Frontal cortex (tissue), 4 donors: ENCODE results near the gene SLC6A11. TPM values are rescaled to one million over a fixed set of nuclear protein-coding genes. Genes with fewer than 3 reads are reported as not detected.

Experiments used
- DNase-seq, 2 donors: peaks; one replicate each; pipeline ENCODE4 v3.0.0; 2012; ENCODE audit warnings: low spot score in 2 of 2
- FAIRE-seq: peaks from 2 replicates; lab custom pipeline; 2012; peaks lifted over from hg19 to GRCh38; lab: Jason Lieb, UNC
- total RNA-seq: library from RNA; depleted of rRNA; stranded (reverse); fragments of >200 nt; gene quantifications from one replicate; pipeline ENCODE4 v1.2.3, GENCODE V29; 2014
- donor health status: control.
- donor health status: control.
- donor health status: control.

The SLC6A11 gene
- total RNA-seq, 1 donor from 2014 or later = 27.3 TPM

GRCh38 chr3:10926256-10926810 is 110.3 kb downstream of the SLC6A11 start:
- DNase-seq (no peak), FAIRE-seq (no peak)

GRCh38 chr3:10926811-10927521 is 110.9 kb downstream of the SLC6A11 start:
- no peak for DNase-seq
- no peak for FAIRE-seq

GRCh38 chr3:10927551-10927950 is 111.5 kb downstream of the SLC6A11 start:
- FAIRE-seq (no peak), DNase-seq (no peak)

GRCh38 chr3:10928407-10928960 is 112.5 kb downstream of the SLC6A11 start:
- FAIRE-seq (no peak), DNase-seq (no peak)

GRCh38 chr3:10928961-10929471 is 113.0 kb downstream of the SLC6A11 start:
- FAIRE-seq (no peak), DNase-seq (no peak)

DNA sequence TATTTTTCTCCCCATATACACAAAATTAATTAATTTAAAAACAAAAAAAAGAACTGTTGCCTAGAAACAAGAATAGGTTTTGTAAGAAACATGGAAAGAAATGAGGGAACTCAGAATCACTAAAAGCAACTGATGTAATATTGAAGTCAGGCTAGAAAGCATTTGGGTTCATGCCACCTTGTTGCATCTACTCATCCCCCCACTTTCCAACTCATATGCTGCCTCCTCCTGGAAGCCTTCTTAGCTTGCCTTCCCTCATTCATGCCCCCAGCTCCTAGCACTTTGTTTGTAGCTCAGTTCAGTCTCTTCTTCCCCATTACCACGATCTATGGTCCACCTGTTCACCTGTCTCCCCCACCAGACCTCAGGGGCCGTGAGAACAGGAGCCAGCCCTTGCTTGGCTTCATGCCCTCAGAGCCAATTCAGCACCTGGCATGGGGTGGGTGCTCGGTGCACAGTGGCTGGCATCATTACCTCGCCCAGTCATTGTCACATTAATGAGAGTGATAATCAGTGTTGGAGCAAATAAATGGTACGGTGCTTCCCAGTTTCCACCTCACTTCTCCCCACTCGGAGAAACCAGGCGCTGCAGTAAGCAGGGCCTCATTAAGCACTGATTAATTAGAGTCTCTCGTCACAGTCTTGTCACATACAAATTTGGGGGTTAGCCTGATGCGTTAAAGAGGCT is 114.1 kb downstream of the SLC6A11 start:
- no peak for FAIRE-seq
- no peak for DNase-seq

DNA sequence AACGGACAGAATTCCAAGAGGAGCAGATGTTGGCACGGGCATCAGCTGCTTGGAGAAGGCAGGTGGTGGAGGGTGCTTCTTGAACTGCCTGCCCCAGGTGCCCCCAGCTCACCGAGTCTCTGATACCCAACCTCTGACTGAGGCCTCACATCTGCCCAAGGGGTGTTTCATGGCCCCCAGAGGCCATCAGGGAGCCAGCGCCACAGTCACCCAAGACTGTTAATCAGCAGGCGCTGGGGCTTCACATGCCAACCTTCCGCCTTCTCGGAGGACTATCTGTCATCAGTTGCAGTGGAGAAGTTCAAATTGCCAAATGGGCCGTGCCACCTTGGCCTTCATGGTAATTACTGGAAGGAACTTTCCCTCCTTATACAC is 114.6 kb downstream of the SLC6A11 start:
- DNase-seq = no peak
- no peak for FAIRE-seq

DNA sequence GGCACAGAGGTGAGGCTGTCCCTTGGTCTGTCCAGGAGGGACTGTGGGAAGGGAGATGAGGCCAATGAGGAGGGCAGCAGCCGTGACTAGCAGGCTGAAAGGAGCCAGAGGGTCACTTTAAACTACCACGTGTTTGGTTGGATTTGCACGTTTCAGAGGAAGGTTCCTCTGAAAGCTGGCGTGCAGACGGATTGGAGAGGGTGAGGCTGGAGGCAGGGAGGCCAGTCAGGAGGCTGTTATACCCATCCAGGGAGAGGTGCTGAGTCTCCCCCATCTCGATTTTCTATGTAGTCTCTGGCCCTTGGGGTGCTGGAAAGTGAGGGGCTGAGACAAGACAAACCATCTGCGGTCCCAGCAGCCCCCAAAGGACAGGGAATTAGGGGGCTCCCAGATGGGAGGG is 116.6 kb downstream of the SLC6A11 start:
- FAIRE-seq (no peak), DNase-seq (no peak)

GRCh38 chr3:10933021-10933420 is 117.0 kb downstream of the SLC6A11 start:
- FAIRE-seq = no peak
- no peak for DNase-seq

DNA sequence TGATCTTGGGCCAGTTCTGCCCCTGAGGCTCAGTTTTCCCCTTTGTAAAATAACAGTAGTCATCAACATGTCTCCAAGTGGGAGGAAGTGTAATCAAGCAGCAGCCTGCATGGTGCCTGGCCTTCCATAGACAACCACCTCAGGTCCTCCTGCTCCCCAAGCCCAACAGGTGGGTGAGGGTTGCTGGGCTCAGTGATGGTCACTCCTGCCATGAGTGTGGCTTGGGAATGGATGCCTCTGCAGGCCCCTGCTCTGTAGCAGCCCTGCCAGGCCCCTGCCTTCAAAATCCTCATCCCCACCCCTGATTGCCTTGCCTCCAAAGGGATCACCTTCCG is 117.4 kb downstream of the SLC6A11 start:
- FAIRE-seq (no peak), DNase-seq (no peak)

GRCh38 chr3:10933805-10934481 is 117.9 kb downstream of the SLC6A11 start:
- DNase-seq (no peak), FAIRE-seq (no peak)

GRCh38 chr3:10935028-10935427 is 119.0 kb downstream of the SLC6A11 start:
- DNase-seq (no peak), FAIRE-seq (no peak)

DNA sequence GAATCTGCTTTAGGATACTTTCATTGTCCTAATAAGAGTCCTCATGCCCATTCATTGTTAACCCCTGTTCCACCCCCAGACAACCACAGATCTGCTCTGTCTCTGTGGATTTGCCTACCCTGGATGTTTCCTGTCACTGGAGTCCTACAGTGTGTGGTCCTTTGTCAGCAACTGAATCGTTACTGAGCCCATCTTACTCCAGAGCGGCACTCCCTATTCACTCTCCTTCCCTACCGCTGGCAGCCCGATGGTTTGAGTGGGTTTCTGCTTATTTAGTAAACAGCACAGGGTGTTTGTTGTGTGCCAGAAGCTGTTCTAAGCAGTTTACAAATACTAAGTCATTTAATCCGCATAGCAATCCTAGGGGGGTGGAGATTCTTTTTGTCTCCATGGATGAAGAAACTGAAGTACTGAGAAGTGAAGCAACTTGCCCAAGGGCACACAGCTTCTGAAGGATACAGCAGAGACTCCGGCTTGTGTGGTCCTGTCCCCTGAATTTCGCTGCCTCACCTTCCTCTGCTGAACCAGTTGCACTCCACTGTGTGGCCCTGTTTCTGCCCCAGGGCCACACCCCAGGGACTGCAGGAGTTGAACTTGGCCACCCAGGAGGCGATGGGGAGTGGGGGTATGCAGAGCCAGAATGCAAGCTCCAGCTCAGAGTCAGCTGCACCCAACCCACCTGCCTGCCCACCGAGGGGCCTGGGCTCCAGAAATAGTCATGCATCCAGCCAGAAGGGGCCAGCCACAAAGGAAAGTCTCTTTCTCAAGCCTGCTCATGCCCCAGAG is 120.0 kb downstream of the SLC6A11 start:
- FAIRE-seq (no peak), DNase-seq (no peak)

- no peak for FAIRE-seq
Measured at GRCh38 chr3:10936686-10937085, 120.7 kb downstream of the SLC6A11 start.

DNA sequence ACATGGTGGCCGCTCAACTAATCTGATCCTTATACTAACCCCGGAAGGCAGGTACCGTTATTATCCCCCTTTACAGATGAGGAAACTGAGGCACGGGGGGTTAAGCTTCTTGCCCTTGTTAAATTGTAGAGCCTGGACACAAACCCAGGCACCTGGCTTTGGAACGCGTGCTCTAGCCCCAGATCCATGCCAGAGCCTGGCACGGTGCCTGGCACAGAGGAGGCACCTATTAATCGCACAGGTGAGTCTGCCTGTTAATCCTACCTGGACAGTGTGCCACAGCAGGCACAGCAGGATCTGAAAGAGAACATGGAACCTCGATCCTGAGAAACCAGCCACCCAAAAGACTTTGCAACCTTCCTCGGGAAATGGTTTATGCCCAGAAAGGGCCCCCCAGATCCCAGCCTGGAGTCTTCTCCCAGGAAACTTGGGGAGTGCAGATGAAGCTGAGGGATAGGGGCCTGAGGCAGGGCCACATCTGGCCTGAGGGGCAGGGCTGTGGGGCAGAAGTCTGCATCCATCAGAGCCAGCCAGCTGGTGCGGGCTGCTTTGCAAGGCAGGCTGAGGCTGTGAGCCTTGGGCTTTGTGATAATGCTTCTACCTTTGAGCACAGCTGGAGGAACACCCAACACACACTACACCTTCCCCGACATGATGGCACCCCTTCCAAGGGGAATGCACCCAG is 121.3 kb downstream of the SLC6A11 start:
- DNase-seq (no peak), FAIRE-seq (no peak)

More at GRCh38 chr3:10936686-10937085, 120.7 kb downstream of the SLC6A11 start:
- DNase-seq = no peak

DNA sequence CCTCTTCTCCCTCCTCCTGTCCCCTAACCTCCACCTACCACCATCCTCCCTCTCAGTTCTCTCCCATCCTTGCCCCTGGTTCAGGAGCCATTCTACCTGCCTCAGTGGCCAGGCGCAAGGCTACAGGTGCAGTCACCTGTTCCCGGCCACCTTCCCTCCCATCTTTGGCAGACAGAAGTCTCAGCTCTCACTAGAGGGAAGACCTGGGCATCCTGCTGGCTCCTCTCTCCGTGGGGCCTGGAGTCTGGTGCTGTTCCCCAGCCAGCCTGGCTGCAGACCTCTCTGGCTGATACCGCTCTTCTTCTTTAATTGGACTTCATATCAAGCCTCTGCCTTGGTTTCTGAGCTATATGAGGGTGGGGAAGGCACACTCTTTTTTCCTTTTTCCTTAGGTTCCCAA is 123.5 kb downstream of the SLC6A11 start:
- no peak for DNase-seq
- FAIRE-seq = no peak

- DNase-seq = no peak
- no peak for FAIRE-seq
Measured at GRCh38 chr3:10940106-10940505, 124.1 kb downstream of the SLC6A11 start.

GRCh38 chr3:10941972-10942371 is 125.9 kb downstream of the SLC6A11 start:
- no peak for FAIRE-seq
- no peak for DNase-seq

- DNase-seq (no peak), FAIRE-seq (no peak)
Measured at GRCh38 chr3:10942690-10943205, 126.7 kb downstream of the SLC6A11 start.
